OCI-LY7 (cell line): ENCODE data around the gene SULT1A2.

Experiments used
- CTCF ChIP-seq: fragments of 200-600 bp; sonication (generic); conservative IDR thresholded peaks from 2 replicates; pipeline ENCODE4 v1.5.1; 2014; ENCODE audit warnings: mild to moderate bottlenecking, antibody characterized with exemption, low read length, moderate library complexity, mixed read lengths
- EZH2phosphoT487 ChIP-seq: fragments of 200-600 bp; sonication (generic); IDR thresholded peaks from 2 replicates; pipeline ENCODE4 v1.6.1; 2018; ENCODE audit warnings: low read depth, borderline replicate concordance, mild to moderate bottlenecking, mixed run types, antibody characterized with exemption, low read length, moderate library complexity, mixed read lengths

- TF ChIP-seq CTCF (no peak), EZH2phosphoT487 (no peak)
Observed at GRCh38 chr16:28546626-28547025, 50.2 kb downstream of the SULT1A2 start.
